HG02943 (cell line): ENCODE data around the gene ZMYND19.
"Not testable (repeated sequence)": the region's sequence is repeated elsewhere in the genome, so short reads cannot be mapped to it uniquely, and the experiment has no call there.

Source experiments
- ATAC-seq: cut with Tn5 transposase; IDR thresholded peaks from one replicate; pipeline ENCODE4 v1.9.1; 2021; ENCODE audit warnings: mild to moderate bottlenecking, low read depth, moderate library complexity; ENCODE audit not compliant: unreplicated experiment

Gene ZMYND19

DNA sequence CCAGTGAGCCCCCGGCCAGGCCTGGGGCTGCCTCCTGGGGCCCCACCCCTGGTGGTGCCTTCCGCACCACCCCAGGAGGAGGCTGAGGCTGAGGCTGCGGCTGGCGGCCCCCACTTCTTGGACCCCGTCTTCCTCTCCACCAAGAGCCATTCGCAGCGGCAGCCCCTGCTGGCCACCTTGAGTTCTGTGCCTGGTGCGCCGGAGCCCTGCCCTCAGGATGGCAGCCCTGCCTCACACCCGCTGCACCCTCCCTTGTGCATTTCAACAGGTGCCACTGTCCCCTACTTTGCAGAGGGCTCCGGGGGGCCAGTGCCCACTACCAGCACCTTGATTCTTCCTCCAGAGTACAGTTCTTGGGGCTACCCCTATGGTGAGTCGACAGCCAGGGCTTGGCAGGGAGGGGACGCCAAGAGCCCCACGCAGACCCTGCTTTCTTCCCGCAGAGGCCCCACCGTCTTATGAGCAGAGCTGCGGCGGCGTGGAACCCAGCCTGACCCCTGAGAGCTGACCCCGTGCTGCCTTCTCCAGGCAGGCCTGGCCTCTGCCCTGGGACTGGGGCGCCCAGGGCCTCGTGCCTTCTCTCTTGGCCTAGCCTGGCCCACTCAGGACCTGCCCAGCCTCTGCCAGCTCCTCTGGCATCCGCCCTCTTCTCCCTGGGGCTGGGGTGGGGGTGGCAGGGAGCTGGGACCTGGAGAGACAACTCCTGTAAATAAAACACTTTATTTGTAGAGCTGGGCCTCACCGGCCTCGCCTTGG is 24.5 kb upstream of the ZMYND19 start:
- ATAC-seq: no peak

GRCh38 chr9:137613738-137614523 is 23.6 kb upstream of the ZMYND19 start:
- no peak for ATAC-seq

- no peak for ATAC-seq
Observed at GRCh38 chr9:137613259-137613658, 22.9 kb upstream of the ZMYND19 start.

DNA sequence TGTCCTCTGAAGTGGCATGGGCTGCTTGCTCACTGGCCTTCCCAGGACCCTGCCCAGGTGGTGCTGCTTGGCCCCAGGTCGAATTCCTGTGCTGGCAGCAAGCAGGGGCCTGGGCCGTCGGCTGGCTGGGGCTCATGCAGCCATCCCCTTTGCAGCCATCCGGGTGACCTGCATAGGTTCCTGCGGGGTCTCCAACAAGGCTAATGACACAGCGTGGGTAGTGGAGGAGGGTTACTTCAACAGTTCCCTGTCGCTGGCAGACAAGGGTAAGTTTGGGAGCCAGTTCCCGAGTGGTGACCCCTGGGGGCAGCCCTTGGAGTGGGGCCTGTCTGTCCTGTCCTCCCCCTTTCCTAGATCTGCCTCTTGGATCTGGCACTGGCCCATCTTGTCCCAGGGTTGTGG is 22.4 kb upstream of the ZMYND19 start:
- no peak for ATAC-seq

- ATAC-seq: no peak
Observed at GRCh38 chr9:137611623-137612609, 21.6 kb upstream of the ZMYND19 start.

DNA sequence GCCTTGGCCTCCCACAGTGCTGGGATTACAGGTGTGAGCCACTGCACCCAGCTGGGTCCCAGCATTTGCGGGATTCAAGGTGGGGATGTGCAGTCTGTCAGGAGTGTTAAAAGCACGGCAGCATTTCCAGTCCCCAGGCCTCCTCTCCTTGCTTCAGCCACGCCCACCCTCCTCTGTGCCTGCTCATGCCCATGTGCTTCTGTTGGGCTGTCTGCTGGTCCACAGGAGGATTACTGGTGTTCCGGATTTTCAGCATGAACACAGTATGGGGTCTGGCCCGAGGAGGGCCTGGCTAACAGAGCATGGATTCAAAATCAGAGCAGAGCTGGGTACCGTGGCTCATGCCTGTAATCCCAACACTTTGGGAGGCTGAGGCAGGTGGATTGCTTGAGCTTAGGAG is 20.6 kb upstream of the ZMYND19 start:
- no peak for ATAC-seq

DNA sequence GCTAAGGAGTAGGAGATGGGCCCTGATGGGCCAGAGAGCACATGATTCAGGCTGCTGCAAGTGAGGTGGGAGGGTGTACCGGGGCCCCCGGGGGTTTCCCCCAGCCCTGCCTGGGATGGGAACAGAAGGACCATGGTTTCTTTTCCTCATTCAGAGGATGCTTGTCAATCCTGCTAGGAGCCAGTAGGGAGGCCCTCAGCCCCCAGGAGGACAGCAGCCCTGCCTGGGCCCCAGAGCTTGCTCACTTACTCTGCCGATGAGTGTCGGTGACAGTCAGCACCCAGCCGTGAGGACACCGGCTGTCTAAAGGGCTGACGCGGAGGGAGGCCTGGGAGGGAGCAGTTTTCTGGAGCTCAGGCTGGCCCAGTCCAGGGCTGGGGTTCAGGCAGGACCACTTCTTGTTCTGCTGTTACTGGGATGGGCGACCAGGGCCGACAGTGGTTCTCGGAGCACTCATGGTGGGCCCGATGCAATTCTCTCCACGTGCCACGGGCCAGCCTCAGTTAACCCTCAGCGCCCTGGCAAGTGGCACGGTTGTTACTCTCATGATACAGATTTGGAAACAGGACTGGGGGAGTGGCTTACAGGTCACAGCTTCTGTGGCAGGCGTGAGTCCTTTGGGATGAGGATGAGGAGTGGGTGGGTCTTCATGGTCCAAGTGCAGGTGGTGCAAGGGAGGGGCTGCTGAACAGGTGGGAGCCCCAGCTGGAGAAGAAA is 17.0 kb upstream of the ZMYND19 start:
- no peak for ATAC-seq

DNA sequence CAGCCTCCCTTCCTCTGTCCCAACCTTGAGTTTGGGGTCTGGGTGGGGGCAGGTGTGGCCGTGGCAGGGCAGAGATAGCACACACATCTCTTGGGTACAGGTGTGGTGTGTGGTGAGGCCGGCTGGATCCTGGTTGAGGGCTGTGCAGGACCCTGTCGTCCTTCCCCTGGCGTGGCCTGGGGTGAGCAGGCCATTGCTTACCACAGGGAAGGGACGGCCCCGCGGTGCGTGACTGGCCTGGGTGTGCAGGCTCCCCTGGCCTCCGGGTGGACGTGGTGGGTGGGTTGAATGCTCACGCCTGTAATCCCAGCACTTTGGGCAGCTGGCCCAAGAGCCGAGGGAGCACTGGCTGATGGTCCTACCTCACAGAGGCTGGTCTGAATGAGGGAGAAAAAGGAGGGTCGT is 16.4 kb upstream of the ZMYND19 start:
- no peak for ATAC-seq

- ATAC-seq: peak; percentile 34
Observed at GRCh38 chr9:137606005-137606621, 15.8 kb upstream of the ZMYND19 start.

DNA sequence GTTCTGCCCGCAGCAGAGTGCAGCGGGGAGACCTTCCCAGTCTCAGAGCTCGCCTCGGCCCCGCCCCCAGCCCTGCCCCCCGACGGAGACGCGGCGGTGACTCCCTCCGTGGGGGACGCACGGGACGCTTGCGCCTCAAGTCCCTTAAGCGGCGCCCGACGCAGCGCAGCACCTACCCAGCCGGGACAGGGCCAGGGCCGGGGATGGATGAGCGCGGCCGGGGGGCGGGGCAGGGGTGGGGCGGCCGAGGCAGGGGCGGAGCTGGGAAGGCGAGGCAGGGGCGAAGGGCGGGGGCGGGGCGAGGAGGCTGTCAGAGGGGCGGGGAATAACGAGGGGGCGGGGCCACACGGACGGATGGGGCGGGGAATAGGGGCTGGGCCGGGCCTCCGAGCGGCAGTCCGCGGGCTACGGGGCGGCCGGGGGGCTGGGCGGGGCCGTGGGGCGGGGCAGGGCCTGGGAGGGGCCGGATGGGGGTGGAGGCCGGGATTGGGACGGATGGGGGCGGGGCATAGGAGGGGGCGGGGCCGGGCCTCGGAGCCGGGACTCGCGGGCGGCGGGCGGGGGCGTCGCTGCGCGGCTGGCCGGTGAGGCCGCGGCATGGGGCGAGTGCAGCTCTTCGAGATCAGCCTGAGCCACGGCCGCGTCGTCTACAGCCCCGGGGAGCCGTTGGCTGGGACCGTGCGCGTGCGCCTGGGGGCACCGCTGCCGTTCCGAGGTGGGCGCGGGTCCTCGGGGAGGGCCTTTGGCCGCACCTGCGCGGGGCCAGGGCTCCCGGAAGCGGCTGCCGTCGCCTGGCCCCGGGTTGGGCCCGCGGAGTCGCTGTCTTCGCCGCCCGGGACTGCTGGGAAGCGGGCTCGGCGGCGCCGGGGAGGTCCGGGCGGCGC is 15.1 kb upstream of the ZMYND19 start, which contains the start of gene ARRDC1:
TSS of gene ARRDC1 (plus strand) at position 566 of the 884 bp plus-strand sequence. CDS start at position 598, 32 bp downstream.
- ATAC-seq: peak; percentile 63

GRCh38 chr9:137604345-137605086 is 14.2 kb upstream of the ZMYND19 start:
- ATAC-seq: no peak

- ATAC-seq: no peak
Observed at GRCh38 chr9:137603879-137604278, 13.6 kb upstream of the ZMYND19 start.

GRCh38 chr9:137602661-137603060 is 12.3 kb upstream of the ZMYND19 start:
- no peak for ATAC-seq

GRCh38 chr9:137598943-137599342 is 8.6 kb upstream of the ZMYND19 start:
- ATAC-seq: no peak

- not testable (repeated sequence) for ATAC-seq
Observed at GRCh38 chr9:137596577-137596976, 6.3 kb upstream of the ZMYND19 start.

DNA sequence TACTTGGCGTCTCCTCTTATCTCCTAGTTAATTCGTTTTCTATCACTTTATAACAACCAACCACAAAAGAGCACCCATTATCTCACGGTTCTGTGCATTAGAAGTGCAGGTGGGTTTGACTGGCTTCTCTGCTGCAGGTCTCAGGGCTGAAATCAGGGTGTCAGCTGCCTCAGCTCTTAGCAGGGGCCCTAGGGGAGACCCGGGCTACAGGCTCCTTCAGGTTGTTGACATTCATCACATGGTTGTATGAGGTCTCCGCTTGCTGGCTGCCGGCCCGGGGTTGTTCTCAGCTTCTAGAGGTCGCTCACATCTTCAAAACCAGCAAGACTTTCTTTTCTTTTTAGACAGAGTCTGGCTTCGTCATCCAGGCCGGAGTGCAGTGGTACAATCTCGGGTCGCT is 2.9 kb upstream of the ZMYND19 start:
- ATAC-seq: no peak

- ATAC-seq: no peak
Observed at GRCh38 chr9:137592767-137593166, 2.5 kb upstream of the ZMYND19 start.

DNA sequence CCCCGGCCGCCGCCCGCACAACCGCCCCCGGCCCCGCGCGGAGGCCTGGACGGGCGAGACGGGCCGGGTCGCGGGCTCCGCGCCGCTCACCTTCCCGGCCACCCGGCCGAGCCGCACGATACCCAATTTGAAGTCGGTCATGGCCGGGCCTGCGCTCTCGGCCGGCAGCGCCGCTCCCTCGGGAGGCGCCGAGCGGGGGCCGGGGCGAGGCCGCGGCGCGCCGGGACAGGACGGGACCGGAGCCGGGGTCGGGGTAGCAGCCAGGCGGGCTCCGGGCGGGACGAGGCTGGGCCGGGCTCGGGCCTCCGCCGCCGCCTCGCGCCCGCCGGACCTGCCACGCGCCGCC is 216 bp downstream of the ZMYND19 start:
- ATAC-seq: peak; percentile 22
